Measurements from ENCODE around the gene CALR. TPM values are rescaled to one million over a fixed set of nuclear protein-coding genes. Genes with fewer than 3 reads are reported as not detected.
"Not testable (repeated sequence)": the region's sequence is repeated elsewhere in the genome, so short reads cannot be mapped to it uniquely, and the experiment has no call there.

The CALR gene
- total RNA-seq, 2 donors from 2014 or later: 629 to 855 TPM

GRCh38 chr19:12970070-12970820, 31.8 kb downstream of the CALR start:
- intact Hi-C loops (cut with DNase I): no loop called here
- no peak for DNase-seq (ENCODE audit: low spot score)

- DNase-seq (ENCODE audit: low spot score): no peak
- intact Hi-C loops (cut with DNase I): no loop called here
Observed at GRCh38 chr19:12973236-12973635, 34.8 kb downstream of the CALR start.

GRCh38 chr19:12974301-12975220, 36.2 kb downstream of the CALR start:
- no peak for DNase-seq (ENCODE audit: low spot score)
- intact Hi-C loops (cut with DNase I): loop anchor here (5.0 kb wide), 3 partner anchors 288 to 1113 kb away; partner anchors contain the start of gene C19orf67 (in 1 of the 2)

GRCh38 chr19:12975221-12975741, 36.9 kb downstream of the CALR start:
- intact Hi-C loops (cut with DNase I): loop anchor here (5.0 kb wide), 3 partner anchors 287 to 1112 kb away; partner anchors contain the start of gene C19orf67 (in 1 of the 2)
- DNase-seq (ENCODE audit: low spot score): no peak

GRCh38 chr19:12976109-12976508, 37.7 kb downstream of the CALR start:
- not testable (repeated sequence) for DNase-seq (ENCODE audit: low spot score)
- intact Hi-C loops (cut with DNase I): loop anchor here (5.0 kb wide), 3 partner anchors 286 to 1111 kb away; partner anchors contain the start of gene C19orf67 (in 1 of the 2)

- no peak for DNase-seq (ENCODE audit: low spot score)
- intact Hi-C loops (cut with DNase I): loop anchor here (5.0 kb wide), 4 partner anchors 117 to 1107 kb away; partner anchors contain the start of gene C19orf67 (in 1 of the 2)
Observed at GRCh38 chr19:12979974-12980373, 41.6 kb downstream of the CALR start.

- no peak for DNase-seq (ENCODE audit: low spot score)
- intact Hi-C loops (cut with DNase I): loop anchor here in 1 of 2 donors (5.0 kb wide), 1 partner anchor 115 kb away; no protein-coding TSS in a partner anchor
Observed at GRCh38 chr19:12982648-12983047, 44.2 kb downstream of the CALR start.

GRCh38 chr19:12983091-12983490, 44.7 kb downstream of the CALR start:
- intact Hi-C loops (cut with DNase I): loop anchor here in 1 of 2 donors (5.0 kb wide), 1 partner anchor 114 kb away; no protein-coding TSS in a partner anchor
- no peak for DNase-seq (ENCODE audit: low spot score)

GRCh38 chr19:12983542-12984142, 45.2 kb downstream of the CALR start:
- peak; percentile 93 for DNase-seq (ENCODE audit: low spot score)
- intact Hi-C loops (cut with DNase I): loop anchor here (2.0 to 5.0 kb wide), 2 partner anchors 111 to 114 kb away; no protein-coding TSS in a partner anchor

- intact Hi-C loops (cut with DNase I): loop anchor here (2.0 to 5.0 kb wide), 2 partner anchors 111 to 113 kb away; no protein-coding TSS in a partner anchor
Observed at GRCh38 chr19:12984143-12984627, 45.8 kb downstream of the CALR start.

GRCh38 chr19:12984683-12985048, 46.3 kb downstream of the CALR start:
- DNase-seq (ENCODE audit: low spot score): no peak
- intact Hi-C loops (cut with DNase I): loop anchor here (2.0 to 5.0 kb wide), 2 partner anchors 110 to 113 kb away; no protein-coding TSS in a partner anchor

More at GRCh38 chr19:12984143-12984627, 45.8 kb downstream of the CALR start:
- DNase-seq (ENCODE audit: low spot score): no peak

- intact Hi-C loops (cut with DNase I): loop anchor here in 1 of 2 donors (2.0 kb wide), 1 partner anchor 110 kb away; no protein-coding TSS in a partner anchor
- DNase-seq (ENCODE audit: low spot score): peak; percentile 89
Observed at GRCh38 chr19:12985049-12985776, 46.8 kb downstream of the CALR start.

- no peak for DNase-seq (ENCODE audit: low spot score)
- intact Hi-C loops (cut with DNase I): no loop called here
Observed at GRCh38 chr19:12986726-12987125, 48.3 kb downstream of the CALR start.

- intact Hi-C loops (cut with DNase I): no loop called here
- DNase-seq (ENCODE audit: low spot score): no peak
Observed at GRCh38 chr19:12987190-12987589, 48.8 kb downstream of the CALR start.

GRCh38 chr19:12987781-12988180, 49.4 kb downstream of the CALR start:
- DNase-seq (ENCODE audit: low spot score): no peak
- intact Hi-C loops (cut with DNase I): no loop called here

- intact Hi-C loops (cut with DNase I): no loop called here
- DNase-seq (ENCODE audit: low spot score): no peak
Observed at GRCh38 chr19:12990431-12990830, 52.0 kb downstream of the CALR start.

- intact Hi-C loops (cut with DNase I): no loop called here
Observed at GRCh38 chr19:12990853-12991252, 52.4 kb downstream of the CALR start.

GRCh38 chr19:12991296-12991695, 52.9 kb downstream of the CALR start:
- DNase-seq (ENCODE audit: low spot score): no peak

More at GRCh38 chr19:12990853-12991252, 52.4 kb downstream of the CALR start:
- no peak for DNase-seq (ENCODE audit: low spot score)

More at GRCh38 chr19:12991296-12991695, 52.9 kb downstream of the CALR start:
- intact Hi-C loops (cut with DNase I): no loop called here

Data from posterior vena cava (tissue), 2 donors.